Measurements from ENCODE around the gene RCCD1.
A peak's percentile ranks its signal among the peaks of the same experiment; 100 is the strongest.
"Not testable (repeated sequence)": the region's sequence is repeated elsewhere in the genome, so short reads cannot be mapped to it uniquely, and the experiment has no call there.

The RCCD1 gene

GRCh38 chr15:90918034-90918788 lies 36.5 kb upstream of the RCCD1 start:
- DNase-seq (ENCODE audit: low read depth in 2 of 2), result no peak

GRCh38 chr15:90918835-90919234 lies 35.8 kb upstream of the RCCD1 start:
- no peak for DNase-seq (ENCODE audit: low read depth in 2 of 2)

GRCh38 chr15:90921887-90922286 lies 32.8 kb upstream of the RCCD1 start:
- no peak for DNase-seq (ENCODE audit: low read depth in 2 of 2)

- not testable (repeated sequence) for DNase-seq (ENCODE audit: low read depth in 2 of 2)
Observed at GRCh38 chr15:90922712-90923322, 31.9 kb upstream of the RCCD1 start.

GRCh38 chr15:90924375-90924774 lies 30.3 kb upstream of the RCCD1 start:
- no peak for DNase-seq (ENCODE audit: low read depth in 2 of 2)

- not testable (repeated sequence) for DNase-seq (ENCODE audit: low read depth in 2 of 2)
Observed at GRCh38 chr15:90926766-90927165, 27.9 kb upstream of the RCCD1 start.

- DNase-seq (ENCODE audit: low read depth in 2 of 2), result not testable (repeated sequence)
Observed at GRCh38 chr15:90928106-90928505, 26.6 kb upstream of the RCCD1 start.

- DNase-seq (ENCODE audit: low read depth in 2 of 2), result no peak
Observed at GRCh38 chr15:90929246-90930019, 25.3 kb upstream of the RCCD1 start.

- no peak for DNase-seq (ENCODE audit: low read depth in 2 of 2)
Observed at GRCh38 chr15:90930861-90931574, 23.7 kb upstream of the RCCD1 start.

- no peak for DNase-seq (ENCODE audit: low read depth in 2 of 2)
Observed at GRCh38 chr15:90931575-90931827, 23.2 kb upstream of the RCCD1 start.

- peak; percentile 76 to 93 for DNase-seq (ENCODE audit: low read depth in 2 of 2)
Observed at GRCh38 chr15:90931828-90932659, 22.6 kb upstream of the RCCD1 start, which contains the start of gene HDDC3. Gene HDDC3 (minus strand): TSS chr15:90932549. CDS start chr15:90932540, 9 bp downstream.

- DNase-seq (ENCODE audit: low read depth in 2 of 2), result no peak
Observed at GRCh38 chr15:90932660-90932991, 22.1 kb upstream of the RCCD1 start.

- DNase-seq (ENCODE audit: low read depth in 2 of 2), result no peak
Observed at GRCh38 chr15:90933301-90933700, 21.4 kb upstream of the RCCD1 start.

- peak; percentile 57 to 89 for DNase-seq (ENCODE audit: low read depth in 2 of 2)
Observed at GRCh38 chr15:90934256-90934948, 20.3 kb upstream of the RCCD1 start.

- DNase-seq (ENCODE audit: low read depth in 2 of 2), result peak; percentile 82 to 96
Observed at GRCh38 chr15:90934949-90935751, 19.5 kb upstream of the RCCD1 start, which contains the start of gene UNC45A. Gene UNC45A (plus strand): TSS chr15:90935285. CDS start chr15:90935325, 40 bp downstream.

- no peak for DNase-seq (ENCODE audit: low read depth in 2 of 2)
Observed at GRCh38 chr15:90936823-90937222, 17.9 kb upstream of the RCCD1 start.

- DNase-seq (ENCODE audit: low read depth in 2 of 2), result no peak
Observed at GRCh38 chr15:90938261-90938660, 16.4 kb upstream of the RCCD1 start.

- DNase-seq (ENCODE audit: low read depth in 2 of 2), result no peak
Observed at GRCh38 chr15:90939756-90940155, 14.9 kb upstream of the RCCD1 start.

GRCh38 chr15:90941038-90941437 lies 13.6 kb upstream of the RCCD1 start:
- no peak for DNase-seq (ENCODE audit: low read depth in 2 of 2)

All from stimulated activated CD4-positive, alpha-beta T cell treated with anti-CD3 and anti-CD28 coated beads, Interleukin-12 subunit alpha, Interleukin-12 subunit beta, amount 100 ng/mL, for 24 hours (primary cell).